ENCODE results near the gene ACAN. TPM values are rescaled to one million over a fixed set of nuclear protein-coding genes. Genes with fewer than 3 reads are reported as not detected.

ACAN gene
- total RNA-seq, 2 experiments from 2014 or later = not detected

Other genes with a start within 250 kb of the ACAN start
- 10 to 100 TPM; 40.7 to 43.7 TPM for gene AEN, start 182.1 kb upstream of the ACAN start, total RNA-seq
- 100 to 1,000 TPM; 152 to 157 TPM for gene ISG20, start 164.4 kb upstream of the ACAN start, total RNA-seq
- gene HAPLN3, start 92.1 kb downstream of the ACAN start, total RNA-seq = 10 to 100 TPM; 79.0 to 80.2 TPM
- gene MFGE8, start 109.9 kb downstream of the ACAN start, total RNA-seq = 10 to 100 TPM; 87.9 to 93.0 TPM